KMS-11 (cell line): ENCODE data around the gene ZNF821.

Source experiments
- H2AFZ ChIP-seq: fragments of 200-600 bp; sonication (generic); 2 replicates; pipeline ENCODE4 v1.6.1; 2016; ENCODE audit warnings: antibody characterized with exemption, mixed run types, low read depth
- H3K27ac ChIP-seq: fragments of 200-600 bp; sonication (generic); 2 replicates; pipeline ENCODE4 v1.6.1; 2016; ENCODE audit warnings: mild to moderate bottlenecking, mixed run types
- H3K27me3 ChIP-seq: fragments of 200-600 bp; sonication (generic); 2 replicates; pipeline ENCODE4 v1.6.1; 2017; ENCODE audit warnings: mild to moderate bottlenecking, low read depth, mixed run types, moderate library complexity; ENCODE audit not compliant: insufficient read depth
- H3K36me3 ChIP-seq: fragments of 200-600 bp; sonication (generic); 2 replicates; pipeline ENCODE4 v1.6.1; 2017; ENCODE audit warnings: mild to moderate bottlenecking, mixed run types; ENCODE audit not compliant: insufficient read depth
- H3K4me1 ChIP-seq: fragments of 200-600 bp; sonication (generic); 2 replicates; pipeline ENCODE4 v1.6.1; 2016; ENCODE audit warnings: mild to moderate bottlenecking, low read depth, mixed run types; ENCODE audit not compliant: poor library complexity, severe bottlenecking
- H3K4me2 ChIP-seq: fragments of 200-600 bp; sonication (generic); 2 replicates; pipeline ENCODE4 v1.7.0; 2016; ENCODE audit warnings: mild to moderate bottlenecking, mixed run types
- H3K4me3 ChIP-seq: fragments of 200-600 bp; sonication (generic); IDR thresholded peaks from 2 replicates; pipeline ENCODE4 v1.6.1; 2017; ENCODE audit warnings: low read depth, low read length, mixed read lengths; ENCODE audit not compliant: insufficient read depth
- H3K79me2 ChIP-seq: fragments of 200-600 bp; sonication (generic); 2 replicates; pipeline ENCODE4 v1.6.1; 2016; ENCODE audit warnings: low read depth, mixed run types; ENCODE audit not compliant: insufficient read depth
- H3K9ac ChIP-seq: fragments of 200-600 bp; sonication (generic); 2 replicates; pipeline ENCODE4 v1.6.1; 2016; ENCODE audit warnings: mild to moderate bottlenecking, mixed run types
- H4K20me1 ChIP-seq: fragments of 200-600 bp; sonication (generic); 2 replicates; pipeline ENCODE4 v1.6.1; 2016; ENCODE audit warnings: mild to moderate bottlenecking, mixed run types; ENCODE audit not compliant: insufficient read depth
- CTCF ChIP-seq: fragments of 200-600 bp; sonication (generic); conservative IDR thresholded peaks from 2 replicates; pipeline ENCODE4 v1.6.1; 2017; ENCODE audit warnings: low read depth, mild to moderate bottlenecking, antibody characterized with exemption, low read length, moderate library complexity, mixed read lengths

The ZNF821 gene

GRCh38 chr16:71854369-71854948, 29.5 kb downstream of the ZNF821 start:
- H3K9ac ChIP-seq: no peak overlapping the region
- no peaks in the 10 kb centered on the region for H3K27me3 ChIP-seq
- no peaks in the 10 kb centered on the region for H4K20me1 ChIP-seq
- H3K4me1 ChIP-seq: peaks cover 23% of the 10 kb centered on the region
- peaks cover 6% of the 10 kb centered on the region; the same call in 1 of the 2 replicates for H3K79me2 ChIP-seq
- no peak overlapping the region for H3K4me2 ChIP-seq
- H2AFZ ChIP-seq: no peak overlapping the region
- H3K27ac ChIP-seq: no peak overlapping the region
- no peak overlapping the region for H3K4me3 ChIP-seq
- H3K36me3 ChIP-seq: peaks cover 4% of the 10 kb centered on the region; the same call in 1 of the 2 replicates
- no peak for TF ChIP-seq CTCF

GRCh38 chr16:71853413-71853812, 30.6 kb downstream of the ZNF821 start:
- no peak overlapping the region for H3K9ac ChIP-seq
- H4K20me1 ChIP-seq: no peaks in the 10 kb centered on the region
- no peak overlapping the region for H2AFZ ChIP-seq
- no peak for TF ChIP-seq CTCF
- peaks cover 10% of the 10 kb centered on the region; the same call in 1 of the 2 replicates for H3K79me2 ChIP-seq
- no peaks in the 10 kb centered on the region for H3K27me3 ChIP-seq
- H3K4me1 ChIP-seq: peaks cover 23% of the 10 kb centered on the region
- H3K4me2 ChIP-seq: peak overlapping the region; percentile 42
- H3K27ac ChIP-seq: no peak overlapping the region
- no peak overlapping the region for H3K4me3 ChIP-seq
- peaks cover 4% of the 10 kb centered on the region; the same call in 1 of the 2 replicates for H3K36me3 ChIP-seq

GRCh38 chr16:71852561-71852960, 31.4 kb downstream of the ZNF821 start:
- Histone ChIP-seq H3K36me3 (peaks cover 4% of the 10 kb centered on the region; the same call in 1 of the 2 replicates), H4K20me1 (no peaks in the 10 kb centered on the region), H3K27ac (no peak overlapping the region), H3K4me1 (peaks cover 31% of the 10 kb centered on the region), H2AFZ (no peak overlapping the region), H3K27me3 (no peaks in the 10 kb centered on the region), H3K9ac (no peak overlapping the region), H3K4me3 (no peak overlapping the region), H3K4me2 (peak overlapping the region; percentile 42; the same call in 1 of the 2 replicates), H3K79me2 (peaks cover 18% of the 10 kb centered on the region)
- no peak for TF ChIP-seq CTCF

- H3K27ac ChIP-seq: no peak overlapping the region
- no peak overlapping the region for H3K4me3 ChIP-seq
- TF ChIP-seq CTCF: no peak
- H3K36me3 ChIP-seq: peaks cover 4% of the 10 kb centered on the region; the same call in 1 of the 2 replicates
- peaks cover 35% of the 10 kb centered on the region for H3K4me1 ChIP-seq
- H3K9ac ChIP-seq: no peak overlapping the region
- no peaks in the 10 kb centered on the region for H4K20me1 ChIP-seq
- no peaks in the 10 kb centered on the region for H3K27me3 ChIP-seq
- no peak overlapping the region for H2AFZ ChIP-seq
- H3K4me2 ChIP-seq: no peak overlapping the region
- peaks cover 22% of the 10 kb centered on the region for H3K79me2 ChIP-seq
Measured at GRCh38 chr16:71852158-71852557, 31.8 kb downstream of the ZNF821 start.
